Transverse colon (tissue), 4 donors: ENCODE data around the gene CASQ1.

Experiments
- EP300 ChIP-seq: sonication (generic); formaldehyde crosslinking; IDR thresholded peaks from one replicate; pipeline ENCODE4 v1.6.1; 2017; ENCODE audit warnings: antibody characterized with exemption, low read depth
- POLR2A ChIP-seq: fragments of 450-650 bp; IDR thresholded peaks from one replicate; pipeline ENCODE4 v1.6.1; 2016; ENCODE audit warnings: antibody characterized with exemption, mild to moderate bottlenecking, moderate library complexity
- POLR2AphosphoS5 ChIP-seq, 3 donors: sonication (generic); formaldehyde crosslinking; IDR thresholded peaks; one replicate each; pipeline ENCODE4 v1.6.1; 2016; ENCODE audit warnings: antibody characterized with exemption in 3 of 3
- TF ChIP-seq, protein P1 (sequence below), 5 experiments: fragments of 200-600 bp in 3 of 5; fragments of 450-650 bp in 2 of 5; sonication (generic) in 3 of 5; IDR thresholded peaks; 1 replicate in 2 of 5; 2 replicates in 3 of 5; pipeline ENCODE4 v1.5.1; 2016 to 2017; ENCODE audit warnings: antibody characterized with exemption in 5 of 5, inconsistent platforms in 3 of 5, mild to moderate bottlenecking in 2 of 5, moderate library complexity in 1 of 5

DNA sequence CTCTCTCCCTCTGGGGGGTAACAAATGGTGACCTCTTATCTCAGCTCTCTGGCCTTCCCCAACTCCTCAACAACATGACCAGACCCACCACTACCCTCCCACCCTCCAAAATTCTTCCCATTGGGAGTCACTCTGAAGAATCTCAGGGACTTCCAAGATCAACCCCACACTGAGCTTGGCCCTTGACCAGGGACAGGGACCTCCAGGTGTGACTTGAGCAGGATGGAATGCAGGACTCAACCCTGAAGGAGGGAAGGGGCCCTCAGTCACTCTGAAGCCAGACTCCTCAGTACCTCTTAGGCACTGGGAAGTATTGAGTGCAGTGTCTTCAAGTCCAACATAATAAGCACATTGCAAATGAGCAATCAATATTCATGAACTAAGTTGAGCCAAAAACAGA, 1.9 kb downstream of the CASQ1 start:
- TF ChIP-seq, protein P1, sequence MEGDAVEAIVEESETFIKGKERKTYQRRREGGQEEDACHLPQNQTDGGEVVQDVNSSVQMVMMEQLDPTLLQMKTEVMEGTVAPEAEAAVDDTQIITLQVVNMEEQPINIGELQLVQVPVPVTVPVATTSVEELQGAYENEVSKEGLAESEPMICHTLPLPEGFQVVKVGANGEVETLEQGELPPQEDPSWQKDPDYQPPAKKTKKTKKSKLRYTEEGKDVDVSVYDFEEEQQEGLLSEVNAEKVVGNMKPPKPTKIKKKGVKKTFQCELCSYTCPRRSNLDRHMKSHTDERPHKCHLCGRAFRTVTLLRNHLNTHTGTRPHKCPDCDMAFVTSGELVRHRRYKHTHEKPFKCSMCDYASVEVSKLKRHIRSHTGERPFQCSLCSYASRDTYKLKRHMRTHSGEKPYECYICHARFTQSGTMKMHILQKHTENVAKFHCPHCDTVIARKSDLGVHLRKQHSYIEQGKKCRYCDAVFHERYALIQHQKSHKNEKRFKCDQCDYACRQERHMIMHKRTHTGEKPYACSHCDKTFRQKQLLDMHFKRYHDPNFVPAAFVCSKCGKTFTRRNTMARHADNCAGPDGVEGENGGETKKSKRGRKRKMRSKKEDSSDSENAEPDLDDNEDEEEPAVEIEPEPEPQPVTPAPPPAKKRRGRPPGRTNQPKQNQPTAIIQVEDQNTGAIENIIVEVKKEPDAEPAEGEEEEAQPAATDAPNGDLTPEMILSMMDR (IDR thresholded peaks at IDR 0.05), result no peak
- TF ChIP-seq POLR2A (no peak), EP300 (no peak), POLR2AphosphoS5 (IDR thresholded peaks at IDR 0.05) (no peak)
